ENCODE results near the gene C1QTNF6. TPM values are rescaled to one million over a fixed set of nuclear protein-coding genes. Genes with fewer than 3 reads are reported as not detected.

The C1QTNF6 gene
- total and polyA plus RNA-seq, 2 of the 8 experiments (the other 6 are each of a cell fraction or from before 2014, with no cell fraction given) = 3.1 to 6.5 TPM

GRCh38 chr22:37206118-37206840 lies 18.2 kb upstream of the C1QTNF6 start:
- H3K18ac ChIP-seq (ENCODE audit: extremely low read depth, low read length) = no peak overlapping the region
- H2BK5ac ChIP-seq (ENCODE audit: low read depth, low read length) = no peak overlapping the region
- H3K4me1 ChIP-seq (replicated peaks in 1 of 4; ENCODE audit: control insufficient read depth in 3 of 4, insufficient read depth in 4 of 4, low read length in 3 of 4) = no peaks in the 10 kb centered on the region
- no peak overlapping the region for H4K91ac ChIP-seq (replicated peaks; ENCODE audit: insufficient read length, low read length)
- no peak overlapping the region for H3K23ac ChIP-seq (ENCODE audit: insufficient read length)
- H3K27ac ChIP-seq (ENCODE audit: low read depth, low read length) = no peak overlapping the region
- H3K4me2 ChIP-seq (ENCODE audit: insufficient read depth in 1 of 2, low read depth in 2 of 2, low read length in 2 of 2) = no peak overlapping the region
- no peak overlapping the region for H2BK15ac ChIP-seq (ENCODE audit: low read length)
- no peaks in the 10 kb centered on the region for H3K9me3 ChIP-seq (ENCODE audit: insufficient read depth in 2 of 2, low read depth in 1 of 2, low read length in 1 of 2)
- H4K20me1 ChIP-seq (replicated peaks in 1 of 2; ENCODE audit: control insufficient read depth in 1 of 2, insufficient read depth in 2 of 2, low read length in 2 of 2) = no peaks in the 10 kb centered on the region
- H2BK12ac ChIP-seq (ENCODE audit: low read depth, low read length) = no peak overlapping the region
- DNase-seq (ENCODE audit: low read depth in 1 of 2, low spot score in 2 of 2) (no peak), FAIRE-seq (no peak)
- H2AK5ac ChIP-seq (ENCODE audit: low read depth, low read length) = no peak overlapping the region
- H2AFZ ChIP-seq (ENCODE audit: low read length) = no peak overlapping the region
- H4K8ac ChIP-seq (ENCODE audit: extremely low read depth, insufficient read depth, low read length) = no peak overlapping the region
- ChIA-PET CTCF (ENCODE audit: partially characterized antibody) (interaction anchor here (0.6 to 2.4 kb wide), 4 partner anchors 47 to 276 kb away, joined by 4 to 7 read pairs (median 4); no protein-coding TSS in a partner anchor), POLR2A (ENCODE audit: partially characterized antibody) (interaction anchor here (1.2 to 1.3 kb wide), 2 partner anchors 9 to 57 kb away, joined by 3 to 4 read pairs; no protein-coding TSS in a partner anchor)
- no peaks in the 10 kb centered on the region for H3K79me1 ChIP-seq (ENCODE audit: low read depth, low read length)
- no peaks in the 10 kb centered on the region for H3K27me3 ChIP-seq (replicated peaks in 1 of 4; ENCODE audit: control insufficient read depth in 3 of 4, extremely low read depth in 1 of 4, insufficient read depth in 3 of 4, low read length in 3 of 4)
- 91% methylated on average over 10 of the region's 16 CpGs; no CpG with 5 or more reads in 1 of the 2 experiments for WGBS, 2 experiments (ENCODE audit: extremely low coverage in 1 of 2, insufficient coverage in 1 of 2, insufficient read length in 1 of 2, insufficient replicate concordance in 2 of 2, low coverage in 1 of 2, low lambda C conversion rate in 2 of 2, missing lambda C conversion rate in 1 of 2)
- H3K9ac ChIP-seq (replicated peaks in 1 of 4; ENCODE audit: extremely low read depth in 1 of 4, low read depth in 3 of 4, low read length in 3 of 4) = no peak overlapping the region
- H3K79me2 ChIP-seq (ENCODE audit: control insufficient read depth in 1 of 2, insufficient read depth in 2 of 2, low read length in 2 of 2) = no peaks in the 10 kb centered on the region
- H3K4me3 ChIP-seq (ENCODE audit: extremely low read depth in 1 of 4, insufficient read depth in 2 of 4, low read depth in 3 of 4, low read length in 4 of 4) = no peak overlapping the region
- H2BK20ac ChIP-seq (ENCODE audit: low read length) = no peak overlapping the region
- H3K4ac ChIP-seq (replicated peaks; ENCODE audit: insufficient read length, low read depth, low read length) = no peak overlapping the region
- no peaks in the 10 kb centered on the region for H3K36me3 ChIP-seq (ENCODE audit: control insufficient read depth in 2 of 4, insufficient read depth in 4 of 4, low read length in 3 of 4)
- no peak overlapping the region for H3K14ac ChIP-seq (ENCODE audit: insufficient read length)
- H3K56ac ChIP-seq (replicated peaks; ENCODE audit: insufficient read length, low read depth, low read length) = no peak overlapping the region
- no peaks in the 10 kb centered on the region for H3K23me2 ChIP-seq (ENCODE audit: low read depth, low read length)
- no peak overlapping the region for H4K5ac ChIP-seq (ENCODE audit: insufficient read length, low read depth, low read length)
- no peak overlapping the region for H2BK120ac ChIP-seq (replicated peaks; ENCODE audit: low read depth, low read length)
- no peak for TF ChIP-seq SAP30 (IDR thresholded peaks at IDR 0.05; ENCODE audit: insufficient read depth, insufficient replicate concordance, low read length)
- no peak for TF ChIP-seq CTCF (IDR thresholded peaks at IDR 0.05; ENCODE audit: control extremely low read depth in 1 of 3, insufficient read depth in 1 of 3, low read depth in 1 of 3, low read length in 3 of 3)
- TF ChIP-seq RAD21 (IDR thresholded peaks at IDR 0.05 in 1 of 2, conservative IDR thresholded peaks at IDR 0.05 in 1 of 2; ENCODE audit: low read depth in 2 of 2, low read length in 2 of 2) = no peak
- no peak for TF ChIP-seq SP2 (IDR thresholded peaks at IDR 0.05; ENCODE audit: low read length)
- no peak for TF ChIP-seq RNF2 (IDR thresholded peaks at IDR 0.05; ENCODE audit: borderline replicate concordance, low read depth, low read length, missing control alignments, poor library complexity, severe bottlenecking)
- TF ChIP-seq CREB1 (IDR thresholded peaks at IDR 0.05) = no peak
- no peak for TF ChIP-seq KDM4A (IDR thresholded peaks at IDR 0.05; ENCODE audit: low read depth, low read length, severe bottlenecking)
- TF ChIP-seq RFX5 (IDR thresholded peaks at IDR 0.05; ENCODE audit: borderline replicate concordance, low read depth, low read length) = no peak

Measured in H1 (cell line).